ENCODE results near the gene EMID1. TPM values are rescaled to one million over a fixed set of nuclear protein-coding genes. Genes with fewer than 3 reads are reported as not detected.
"Not testable (repeated sequence)": the region's sequence is repeated elsewhere in the genome, so short reads cannot be mapped to it uniquely, and the experiment has no call there.

The EMID1 gene
- total RNA-seq, 1 experiment from 2014 or later, result 10.0 TPM

GRCh38 chr22:29216873-29217666 lies 11.4 kb downstream of the EMID1 start:
- no peaks in the 10 kb centered on the region for H3K27me3 ChIP-seq (replicated peaks; ENCODE audit: control insufficient read depth, insufficient read depth, low read length)

GRCh38 chr22:29217827-29218757 lies 12.4 kb downstream of the EMID1 start:
- Histone ChIP-seq H3K9me3 (no peaks in the 10 kb centered on the region), H3K4me3 (ENCODE audit: low read depth, low read length) (no peak overlapping the region), H3K27me3 (replicated peaks; ENCODE audit: control insufficient read depth, insufficient read depth, low read length) (no peaks in the 10 kb centered on the region), H3K4me1 (peaks cover 17% of the 10 kb centered on the region), H3K36me3 (ENCODE audit: control insufficient read depth, insufficient read depth, low read length) (no peaks in the 10 kb centered on the region)
- intact Hi-C loops (cut with micrococcal nuclease; ENCODE audit: unreplicated experiment), result no loop called here
- Mint-ChIP-seq H3K4me3 (ENCODE audit: unreplicated experiment) (no peak overlapping the region), H3K4me1 (ENCODE audit: low read depth, unreplicated experiment) (peaks cover 13% of the 10 kb centered on the region), H3K27ac (ENCODE audit: unreplicated experiment) (no peak overlapping the region), H3K9me3 (ENCODE audit: unreplicated experiment) (no peaks in the 10 kb centered on the region), H3K27me3 (ENCODE audit: insufficient read depth, unreplicated experiment) (no peaks in the 10 kb centered on the region), H3K36me3 (ENCODE audit: insufficient read depth, unreplicated experiment) (no peaks in the 10 kb centered on the region)
- ChIA-PET POLR2A (no interaction called here), CTCF (interaction anchor here (0.6 to 1.6 kb wide), 2 partner anchors 13 to 65 kb away, joined by 3 to 4 read pairs; partner anchors contain the start of gene EMID1)
- TF ChIP-seq CTCF (IDR thresholded peaks at IDR 0.05; ENCODE audit: insufficient read depth in 1 of 2, low read depth in 1 of 2, low read length in 1 of 2, severe bottlenecking in 1 of 2, unreplicated experiment in 1 of 2), result no peak
- BruUV-seq (replicated peaks), result no TSS peak
- no peak for DNase-seq

More at GRCh38 chr22:29216873-29217666, 11.4 kb downstream of the EMID1 start:
- Mint-ChIP-seq H3K4me3 (ENCODE audit: unreplicated experiment) (no peak overlapping the region), H3K27ac (ENCODE audit: unreplicated experiment) (no peak overlapping the region), H3K27me3 (ENCODE audit: insufficient read depth, unreplicated experiment) (no peaks in the 10 kb centered on the region), H3K9me3 (ENCODE audit: unreplicated experiment) (no peaks in the 10 kb centered on the region), H3K36me3 (ENCODE audit: insufficient read depth, unreplicated experiment) (no peaks in the 10 kb centered on the region), H3K4me1 (ENCODE audit: low read depth, unreplicated experiment) (peaks cover 13% of the 10 kb centered on the region)
- Histone ChIP-seq H3K36me3 (ENCODE audit: control insufficient read depth, insufficient read depth, low read length) (no peaks in the 10 kb centered on the region), H3K4me3 (ENCODE audit: low read depth, low read length) (no peak overlapping the region), H3K9me3 (no peaks in the 10 kb centered on the region), H3K4me1 (peaks cover 17% of the 10 kb centered on the region)
- TF ChIP-seq CTCF (IDR thresholded peaks at IDR 0.05; ENCODE audit: insufficient read depth in 1 of 2, low read depth in 1 of 2, low read length in 1 of 2, severe bottlenecking in 1 of 2, unreplicated experiment in 1 of 2), result no peak
- CTCF ChIA-PET, result interaction anchor here (0.6 to 1.6 kb wide), 2 partner anchors 12 to 64 kb away, joined by 3 to 4 read pairs; partner anchors contain the start of gene EMID1
- intact Hi-C loops (cut with micrococcal nuclease; ENCODE audit: unreplicated experiment), result no loop called here
- POLR2A ChIA-PET, result no interaction called here
- BruUV-seq (replicated peaks), result no TSS peak
- no peak for DNase-seq

GRCh38 chr22:29218758-29219408 lies 13.2 kb downstream of the EMID1 start:
- ChIA-PET CTCF (no interaction called here), POLR2A (no interaction called here)
- intact Hi-C loops (cut with micrococcal nuclease; ENCODE audit: unreplicated experiment), result no loop called here
- TF ChIP-seq CTCF (IDR thresholded peaks at IDR 0.05; ENCODE audit: insufficient read depth in 1 of 2, low read depth in 1 of 2, low read length in 1 of 2, severe bottlenecking in 1 of 2, unreplicated experiment in 1 of 2), result no peak
- H3K4me3 ChIP-seq (ENCODE audit: low read depth, low read length), result no peak overlapping the region
- H3K27me3 ChIP-seq (replicated peaks; ENCODE audit: control insufficient read depth, insufficient read depth, low read length), result no peaks in the 10 kb centered on the region
- H3K36me3 Mint-ChIP-seq (ENCODE audit: insufficient read depth, unreplicated experiment), result no peaks in the 10 kb centered on the region
- H3K4me1 Mint-ChIP-seq (ENCODE audit: low read depth, unreplicated experiment), result peaks cover 13% of the 10 kb centered on the region
- no peaks in the 10 kb centered on the region for H3K36me3 ChIP-seq (ENCODE audit: control insufficient read depth, insufficient read depth, low read length)
- no TSS peak for BruUV-seq (replicated peaks)
- no peaks in the 10 kb centered on the region for H3K9me3 ChIP-seq
- no peak overlapping the region for H3K27ac Mint-ChIP-seq (ENCODE audit: unreplicated experiment)
- DNase-seq, result no peak
- peaks cover 17% of the 10 kb centered on the region for H3K4me1 ChIP-seq
- H3K9me3 Mint-ChIP-seq (ENCODE audit: unreplicated experiment), result no peaks in the 10 kb centered on the region
- no peaks in the 10 kb centered on the region for H3K27me3 Mint-ChIP-seq (ENCODE audit: insufficient read depth, unreplicated experiment)
- no peak overlapping the region for H3K4me3 Mint-ChIP-seq (ENCODE audit: unreplicated experiment)

- H3K27me3 ChIP-seq (replicated peaks; ENCODE audit: control insufficient read depth, insufficient read depth, low read length); H3K9me3 ChIP-seq; H3K36me3 ChIP-seq (ENCODE audit: control insufficient read depth, insufficient read depth, low read length); H3K27me3 Mint-ChIP-seq (ENCODE audit: insufficient read depth, unreplicated experiment); BruUV-seq (replicated peaks); intact Hi-C loops (cut with micrococcal nuclease; ENCODE audit: unreplicated experiment); H3K9me3 Mint-ChIP-seq (ENCODE audit: unreplicated experiment); DNase-seq; H3K36me3 Mint-ChIP-seq (ENCODE audit: insufficient read depth, unreplicated experiment); H3K4me3 ChIP-seq (ENCODE audit: low read depth, low read length); H3K4me3 Mint-ChIP-seq (ENCODE audit: unreplicated experiment): not testable (repeated sequence)
- Mint-ChIP-seq H3K4me1 (ENCODE audit: low read depth, unreplicated experiment) (peaks cover 13% of the 10 kb centered on the region), H3K27ac (ENCODE audit: unreplicated experiment) (peak overlapping the region; percentile 87)
- POLR2A ChIA-PET, result interaction anchor here (2.0 kb wide), 1 partner anchor 13 kb away, joined by 7 read pairs; the partner anchor contains the start of gene EMID1
- peaks cover 17% of the 10 kb centered on the region for H3K4me1 ChIP-seq
- CTCF ChIA-PET, result interaction anchor here (1.5 to 2.0 kb wide), 3 partner anchors 13 to 26 kb away, joined by 7 to 15 read pairs (median 13); partner anchors contain the start of gene EMID1
Measured at GRCh38 chr22:29219409-29219782, 13.7 kb downstream of the EMID1 start.
